NCI-H446 treated with DMSO at 0.1 percent for 48 hours (cell line): ENCODE data around the gene CCT7.
"Not testable (repeated sequence)": the region's sequence is repeated elsewhere in the genome, so short reads cannot be mapped to it uniquely, and the experiment has no call there.

Experiments used
- DNase-seq: peaks from one replicate; lab custom pipeline; 2025; lab: John Stamatoyannopoulos, UW

The CCT7 gene

GRCh38 chr2:73233932-73234832 is at the start of gene CCT7:
Gene CCT7 (plus strand): TSS chr2:73234308. CDS start chr2:73234379, 71 bp downstream.
- peak; percentile 89 for DNase-seq

- no peak for DNase-seq
Measured at GRCh38 chr2:73185965-73186364, 48.1 kb upstream of the CCT7 start.

- DNase-seq = no peak
Measured at GRCh38 chr2:73187549-73187948, 46.6 kb upstream of the CCT7 start.

- DNase-seq = no peak
Measured at GRCh38 chr2:73197579-73197978, 36.5 kb upstream of the CCT7 start.

- not testable (repeated sequence) for DNase-seq
Measured at GRCh38 chr2:73200281-73200680, 33.8 kb upstream of the CCT7 start.

GRCh38 chr2:73202156-73203054 is 31.7 kb upstream of the CCT7 start, which contains the start of gene NOTO:
Gene NOTO (plus strand): TSS chr2:73202574. CDS start chr2:73202667, 93 bp downstream.
- DNase-seq = no peak

GRCh38 chr2:73203055-73203681 is 30.9 kb upstream of the CCT7 start:
- no peak for DNase-seq

GRCh38 chr2:73205611-73206010 is 28.5 kb upstream of the CCT7 start:
- no peak for DNase-seq

GRCh38 chr2:73208258-73208657 is 25.9 kb upstream of the CCT7 start:
- DNase-seq = no peak

GRCh38 chr2:73210019-73210418 is 24.1 kb upstream of the CCT7 start:
- no peak for DNase-seq

GRCh38 chr2:73210696-73211095 is 23.4 kb upstream of the CCT7 start:
- no peak for DNase-seq

- no peak for DNase-seq
Measured at GRCh38 chr2:73212098-73212447, 22.0 kb upstream of the CCT7 start.

GRCh38 chr2:73212448-73213176 is 21.5 kb upstream of the CCT7 start:
- DNase-seq = peak; percentile 17

GRCh38 chr2:73214120-73215035 is 19.7 kb upstream of the CCT7 start, which contains the start of gene SMYD5:
Gene SMYD5 (plus strand): TSS chr2:73214245. CDS start chr2:73214267, 22 bp downstream.
- peak; percentile 51 for DNase-seq

GRCh38 chr2:73215254-73215653 is 18.9 kb upstream of the CCT7 start:
- no peak for DNase-seq

- no peak for DNase-seq
Measured at GRCh38 chr2:73217160-73217559, 16.9 kb upstream of the CCT7 start.

- DNase-seq = no peak
Measured at GRCh38 chr2:73217826-73218225, 16.3 kb upstream of the CCT7 start.

- DNase-seq = no peak
Measured at GRCh38 chr2:73218298-73218697, 15.8 kb upstream of the CCT7 start.

GRCh38 chr2:73223821-73224220 is 10.3 kb upstream of the CCT7 start:
- no peak for DNase-seq
